SK-N-SH (cell line): Measurements from ENCODE around the gene EFCAB11. TPM values are rescaled to one million over a fixed set of nuclear protein-coding genes. Genes with fewer than 3 reads are reported as not detected.

ENCODE experiments used
- CTCF ChIA-PET: fragments of 300-600, 350-600 bp; formaldehyde crosslinking; extraction: SDS; loops from one replicate; lab custom pipeline; 2021; lab: Yijun Ruan, JAX
- POLR2A ChIA-PET: fragments of 350-600 bp; sonication (Branson Sonifier 250); formaldehyde crosslinking; extraction: SDS; loops from one replicate; lab custom pipeline; 2020; ENCODE audit warnings: antibody characterized with exemption, inconsistent platforms; lab: Yijun Ruan, JAX
- DNase-seq: peaks from one replicate; pipeline ENCODE4 v3.0.0; 2012
- H2AFZ ChIP-seq: fragments of 200-600 bp; sonication (generic); 2 replicates; pipeline ENCODE4 v1.8.1; 2016; ENCODE audit warnings: antibody characterized with exemption, mild to moderate bottlenecking, low read depth
- H3F3A ChIP-seq: fragments of 200-600 bp; sonication (generic); replicated peaks from 2 replicates; pipeline ENCODE3; 2016; ENCODE audit warnings: antibody characterized with exemption, mild to moderate bottlenecking; ENCODE audit not compliant: insufficient read depth
- H3K27ac ChIP-seq, 2 experiments: fragments of 200-500 bp in 1 of 2; fragments of 200-600 bp in 1 of 2; sonication (Bioruptor generic) in 1 of 2; sonication (generic), shearing (Covaris generic) in 1 of 2; 2 replicates each; pipeline versions ENCODE4 v1.5.1 to v1.6.1; 2014 to 2016; ENCODE audit warnings: low read depth in 2 of 2, inconsistent platforms in 1 of 2, low read length in 1 of 2, mild to moderate bottlenecking in 1 of 2, mixed read lengths in 1 of 2
- H3K27me3 ChIP-seq: fragments of 200-600 bp; sonication (generic), shearing (Covaris generic); 2 replicates; pipeline ENCODE4 v1.6.1; 2016; ENCODE audit warnings: mixed run types; ENCODE audit not compliant: insufficient read depth
- H3K36me3 ChIP-seq, 2 experiments: fragments of 200-500 bp in 1 of 2; fragments of 200-600 bp in 1 of 2; sonication (Bioruptor generic) in 1 of 2; sonication (generic) in 1 of 2; replicated peaks in 1 of 2; 2 replicates each; pipeline versions ENCODE3 to v1.5.1; 2014 to 2016; ENCODE audit warnings: low read length in 1 of 2, mild to moderate bottlenecking in 1 of 2; ENCODE audit not compliant: insufficient read depth in 2 of 2, control insufficient read depth in 1 of 2
- H3K4me1 ChIP-seq, 2 experiments: fragments of 200-500 bp in 1 of 2; fragments of 200-600 bp in 1 of 2; sonication (Bioruptor generic) in 1 of 2; sonication (generic), shearing (Covaris generic) in 1 of 2; 2 replicates each; pipeline versions ENCODE4 v1.5.1 to v1.6.1; 2014 to 2016; ENCODE audit warnings: low read depth in 1 of 2, low read length in 1 of 2, mixed run types in 1 of 2; ENCODE audit not compliant: insufficient read depth in 2 of 2, control insufficient read depth in 1 of 2
- H3K4me2 ChIP-seq: fragments of 200-600 bp; sonication (generic), shearing (Covaris generic); 2 replicates; pipeline ENCODE4 v1.6.1; 2017; ENCODE audit warnings: mixed run types
- H3K4me3 ChIP-seq, 2 experiments: fragments of 200-500 bp in 1 of 2; fragments of 200-600 bp in 1 of 2; sonication (Bioruptor generic) in 1 of 2; sonication (generic), shearing (Covaris generic) in 1 of 2; 2 replicates each; pipeline versions ENCODE4 v1.5.1 to v1.8.1; 2014 to 2016; ENCODE audit warnings: low read depth in 2 of 2, inconsistent platforms in 1 of 2, low read length in 1 of 2, mild to moderate bottlenecking in 1 of 2, mixed read lengths in 1 of 2, moderate library complexity in 1 of 2
- H3K79me2 ChIP-seq: fragments of 200-600 bp; sonication (generic); 2 replicates; pipeline ENCODE4 v1.8.1; 2017; ENCODE audit warnings: mild to moderate bottlenecking; ENCODE audit not compliant: insufficient read depth
- H3K9ac ChIP-seq: fragments of 200-600 bp; sonication (generic); 2 replicates; pipeline ENCODE4 v1.6.1; 2017; ENCODE audit warnings: mixed run types
- H3K9me2 ChIP-seq: fragments of 200-600 bp; sonication (generic); 2 replicates; pipeline ENCODE4 v1.6.1; 2017; ENCODE audit warnings: mixed run types
- H3K9me3 ChIP-seq: fragments of 200-600 bp; sonication (generic); 2 replicates; pipeline ENCODE4 v1.6.1; 2017; ENCODE audit warnings: mixed run types, mild to moderate bottlenecking, moderate library complexity
- H4K20me1 ChIP-seq: fragments of 200-600 bp; sonication (generic); 2 replicates; pipeline ENCODE4 v1.6.1; 2017; ENCODE audit warnings: mild to moderate bottlenecking, mixed run types; ENCODE audit not compliant: insufficient read depth
- CHD2 ChIP-seq: fragments of 150-350 bp; IDR thresholded peaks from 2 replicates; pipeline ENCODE4 v1.6.1; 2018; ENCODE audit warnings: low read length; ENCODE audit not compliant: partially characterized antibody
- ELF1 ChIP-seq: IDR thresholded peaks from 2 replicates; pipeline ENCODE4 v1.4.0; 2012
- EP300 ChIP-seq, 2 experiments: IDR thresholded peaks; 2 replicates each; pipeline versions ENCODE4 v1.4.0 to v1.6.1; 2012; ENCODE audit warnings: borderline replicate concordance in 1 of 2, low read depth in 1 of 2, low read length in 1 of 2
- EZH2phosphoT487 ChIP-seq: fragments of 200-600 bp; sonication (generic); IDR thresholded peaks from 2 replicates; pipeline ENCODE4 v1.6.1; 2017; ENCODE audit warnings: low read depth, mixed run types, mild to moderate bottlenecking, antibody characterized with exemption, moderate library complexity, borderline replicate concordance
- GABPA ChIP-seq: IDR thresholded peaks from 2 replicates; pipeline ENCODE4 v1.4.0; 2012; ENCODE audit warnings: low read depth, mild to moderate bottlenecking
- JUND ChIP-seq: IDR thresholded peaks from 2 replicates; pipeline ENCODE4 v1.4.0; 2012
- NFIC ChIP-seq: IDR thresholded peaks from 2 replicates; pipeline ENCODE4 v1.4.0; 2012; ENCODE audit warnings: borderline replicate concordance
- NRF1 ChIP-seq: IDR thresholded peaks from 2 replicates; pipeline ENCODE4 v1.6.1; 2012; ENCODE audit warnings: low read depth, mild to moderate bottlenecking, low read length
- RAD21 ChIP-seq: IDR thresholded peaks from 2 replicates; pipeline ENCODE4 v1.6.1; 2012; ENCODE audit warnings: mild to moderate bottlenecking, low read length
- RFX5 ChIP-seq: IDR thresholded peaks from 2 replicates; pipeline ENCODE4 v1.6.1; 2012; ENCODE audit warnings: mild to moderate bottlenecking, improper control_type of control experiment, low read length
- SMC3 ChIP-seq: IDR thresholded peaks from 2 replicates; pipeline ENCODE4 v1.6.1; 2012; ENCODE audit warnings: low read depth, low read length, improper control_type of control experiment
- TAF1 ChIP-seq: IDR thresholded peaks from 2 replicates; pipeline ENCODE4 v1.6.1; 2012; ENCODE audit warnings: low read depth, mild to moderate bottlenecking, low read length, moderate library complexity, borderline replicate concordance
- TCF12 ChIP-seq: IDR thresholded peaks from 2 replicates; pipeline ENCODE4 v1.4.0; 2012
- TEAD4 ChIP-seq: IDR thresholded peaks from 2 replicates; pipeline ENCODE4 v1.4.0; 2012; ENCODE audit warnings: mild to moderate bottlenecking, borderline replicate concordance; ENCODE audit not compliant: insufficient read depth
- ZBTB33 ChIP-seq: IDR thresholded peaks from 2 replicates; pipeline ENCODE4 v1.4.0; 2012; ENCODE audit warnings: low read depth, borderline replicate concordance
- WGBS: methylation state at CpG from one replicate; pipeline ENCODE4 v1.1.6; 2017; ENCODE audit warnings: low lambda C conversion rate; 5-methylcytosine and 5-hydroxymethylcytosine counted together
- polyA plus RNA-seq, 3 experiments: library from polyadenylated mRNA; depleted of rRNA; stranded (reverse); fragments of >200 nt; gene quantifications; 2 replicates each; pipeline ENCODE4 v1.2.3, GENCODE V29; 2012
- TF ChIP-seq, protein P1 (sequence below): fragments of 200-600 bp; sonication (generic); IDR thresholded peaks from 2 replicates; pipeline ENCODE4 v1.6.1; 2017; ENCODE audit warnings: antibody characterized with exemption, mild to moderate bottlenecking, moderate library complexity
- TF ChIP-seq, protein P2 (sequence below): IDR thresholded peaks from 2 replicates; pipeline ENCODE4; 2012

The EFCAB11 gene
- polyA plus RNA-seq, 1 of the 3 experiments (the other 2 are of a cell fraction), result 3.9 TPM

DNA sequence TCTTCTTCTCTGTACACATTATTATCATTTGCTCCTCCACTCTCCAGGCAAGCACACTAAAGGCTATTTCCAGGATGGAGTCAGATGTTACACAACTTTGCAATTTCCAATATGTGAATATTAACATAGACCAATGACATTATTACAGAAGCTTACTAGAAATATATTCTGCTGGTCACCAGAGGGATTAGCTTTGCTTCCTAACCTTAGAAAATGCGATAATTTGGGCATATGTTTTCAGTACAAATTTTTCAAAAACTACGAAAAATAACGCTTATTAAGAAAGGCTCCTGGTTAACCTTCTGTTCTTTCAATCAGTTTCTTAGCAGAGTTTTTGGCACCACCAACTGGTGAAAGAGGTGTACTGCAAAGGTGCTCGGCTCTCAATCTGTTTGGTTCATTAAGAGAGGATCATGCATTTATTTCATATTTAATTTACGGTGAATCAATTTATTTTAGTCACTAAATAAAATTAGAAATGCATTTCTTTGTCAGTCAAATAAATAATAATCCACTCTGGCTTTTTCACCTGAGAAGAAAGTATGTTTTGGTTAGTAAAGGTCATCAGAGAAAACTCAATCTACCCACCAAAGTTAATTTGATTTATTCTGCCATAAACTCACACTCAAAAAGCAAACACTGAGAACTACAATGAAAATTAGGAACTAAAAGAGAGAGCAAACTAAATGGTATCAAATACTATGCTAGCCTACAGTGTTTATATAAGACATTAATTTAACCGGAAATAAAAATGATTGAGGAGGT, 39.2 kb downstream of the EFCAB11 start:
- no peaks in the 10 kb centered on the region for H3K9me2 ChIP-seq
- CTCF ChIA-PET, result interaction anchor here (0.7 to 2.1 kb wide), 10 partner anchors 15 to 929 kb away, joined by 3 to 6 read pairs (median 4); no protein-coding TSS in a partner anchor
- peak; percentile 93 for TF ChIP-seq RAD21
- TF ChIP-seq, protein P1, sequence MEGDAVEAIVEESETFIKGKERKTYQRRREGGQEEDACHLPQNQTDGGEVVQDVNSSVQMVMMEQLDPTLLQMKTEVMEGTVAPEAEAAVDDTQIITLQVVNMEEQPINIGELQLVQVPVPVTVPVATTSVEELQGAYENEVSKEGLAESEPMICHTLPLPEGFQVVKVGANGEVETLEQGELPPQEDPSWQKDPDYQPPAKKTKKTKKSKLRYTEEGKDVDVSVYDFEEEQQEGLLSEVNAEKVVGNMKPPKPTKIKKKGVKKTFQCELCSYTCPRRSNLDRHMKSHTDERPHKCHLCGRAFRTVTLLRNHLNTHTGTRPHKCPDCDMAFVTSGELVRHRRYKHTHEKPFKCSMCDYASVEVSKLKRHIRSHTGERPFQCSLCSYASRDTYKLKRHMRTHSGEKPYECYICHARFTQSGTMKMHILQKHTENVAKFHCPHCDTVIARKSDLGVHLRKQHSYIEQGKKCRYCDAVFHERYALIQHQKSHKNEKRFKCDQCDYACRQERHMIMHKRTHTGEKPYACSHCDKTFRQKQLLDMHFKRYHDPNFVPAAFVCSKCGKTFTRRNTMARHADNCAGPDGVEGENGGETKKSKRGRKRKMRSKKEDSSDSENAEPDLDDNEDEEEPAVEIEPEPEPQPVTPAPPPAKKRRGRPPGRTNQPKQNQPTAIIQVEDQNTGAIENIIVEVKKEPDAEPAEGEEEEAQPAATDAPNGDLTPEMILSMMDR, result peak; percentile 97
- TF ChIP-seq JUND, result no peak
- TF ChIP-seq CHD2, result peak; percentile 16
- peak; percentile 69 for TF ChIP-seq SMC3
- TF ChIP-seq GABPA, result no peak
- H3K4me3 ChIP-seq, result peak overlapping the region in 1 of 2 experiments; percentile 12; a peak in 1 of 4 replicates
- peaks cover 26% of the 10 kb centered on the region for H3F3A ChIP-seq
- peak overlapping the region in 1 of 2 experiments; percentile 84; a peak in 1 of 4 replicates for H3K27ac ChIP-seq
- peak; percentile 50 for DNase-seq
- H3K9ac ChIP-seq, result peak overlapping the region; percentile 25; the same call in 1 of the 2 replicates
- WGBS, result 19% methylated on average over 6 of the region's 6 CpGs
- H3K4me2 ChIP-seq, result no peak overlapping the region
- H2AFZ ChIP-seq, result no peak overlapping the region
- H3K79me2 ChIP-seq, result no peaks in the 10 kb centered on the region
- no peaks in the 10 kb centered on the region for H3K36me3 ChIP-seq
- H4K20me1 ChIP-seq, result no peaks in the 10 kb centered on the region
- H3K4me1 ChIP-seq, result peaks cover 20 to 24% of the 10 kb centered on the region in 2 experiments
- no peaks in the 10 kb centered on the region for H3K9me3 ChIP-seq
- POLR2A ChIA-PET, result no interaction called here
- H3K27me3 ChIP-seq, result no peaks in the 10 kb centered on the region

GRCh38 chr14:89912667-89913211, 41.8 kb downstream of the EFCAB11 start:
- Histone ChIP-seq H2AFZ (no peak overlapping the region), H3K9ac (peak overlapping the region; percentile 76), H3K79me2 (no peaks in the 10 kb centered on the region), H4K20me1 (no peaks in the 10 kb centered on the region), H3K27me3 (no peaks in the 10 kb centered on the region), H3F3A (peaks cover 24% of the 10 kb centered on the region), H3K9me3 (no peaks in the 10 kb centered on the region), H3K9me2 (no peaks in the 10 kb centered on the region), H3K27ac (peak overlapping the region in 1 of 2 experiments; percentile 90; a peak in 3 of 4 replicates), H3K4me3 (no peak overlapping the region), H3K36me3 (no peaks in the 10 kb centered on the region), H3K4me1 (peaks cover 20 to 24% of the 10 kb centered on the region in 2 experiments), H3K4me2 (peak overlapping the region; percentile 55; the same call in 1 of the 2 replicates)
- TF ChIP-seq TCF12 (peak; percentile 30; the same call in 1 of the 2 replicates), TEAD4 (no peak), ZBTB33 (no peak), ELF1 (no peak), EP300 (IDR thresholded peaks at IDR 0.05; ENCODE audit: borderline replicate concordance in 1 of 2, low read depth in 1 of 2, low read length in 1 of 2) (peak in 1 of 2 experiments; percentile 24; a peak in 1 of 4 replicates), NRF1 (no peak), RFX5 (no peak), NFIC (no peak), EZH2phosphoT487 (no peak), TAF1 (no peak)
- TF ChIP-seq, protein P2, sequence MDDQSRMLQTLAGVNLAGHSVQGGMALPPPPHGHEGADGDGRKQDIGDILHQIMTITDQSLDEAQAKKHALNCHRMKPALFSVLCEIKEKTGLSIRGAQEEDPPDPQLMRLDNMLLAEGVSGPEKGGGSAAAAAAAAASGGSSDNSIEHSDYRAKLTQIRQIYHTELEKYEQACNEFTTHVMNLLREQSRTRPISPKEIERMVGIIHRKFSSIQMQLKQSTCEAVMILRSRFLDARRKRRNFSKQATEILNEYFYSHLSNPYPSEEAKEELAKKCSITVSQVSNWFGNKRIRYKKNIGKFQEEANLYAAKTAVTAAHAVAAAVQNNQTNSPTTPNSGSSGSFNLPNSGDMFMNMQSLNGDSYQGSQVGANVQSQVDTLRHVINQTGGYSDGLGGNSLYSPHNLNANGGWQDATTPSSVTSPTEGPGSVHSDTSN, result peak; percentile 80
- TF ChIP-seq, protein P1, result no peak
- peak; percentile 37 for DNase-seq
- ChIA-PET CTCF (interaction anchor here (1.1 to 2.3 kb wide), 3 partner anchors 139 to 872 kb away, joined by 3 to 10 read pairs (median 3); no protein-coding TSS in a partner anchor), POLR2A (no interaction called here)
- WGBS, result 43% methylated on average over 9 of the region's 9 CpGs
